DND-41 (cell line): ENCODE results near the gene ARRDC3.

Experiments used
- CTCF ChIP-seq: IDR thresholded peaks from 2 replicates; pipeline ENCODE4 v1.5.1; 2012; ENCODE audit warnings: borderline replicate concordance, low read length, moderate library complexity, mild to moderate bottlenecking; ENCODE audit not compliant: poor library complexity, severe bottlenecking; ENCODE audit errors: extremely low read depth
- EZH2 ChIP-seq: IDR thresholded peaks from 3 replicates; pipeline ENCODE4 v1.6.1; 2012; ENCODE audit warnings: borderline replicate concordance, low read depth, mild to moderate bottlenecking, moderate library complexity, low read length, inconsistent platforms; ENCODE audit not compliant: severe bottlenecking

DNA sequence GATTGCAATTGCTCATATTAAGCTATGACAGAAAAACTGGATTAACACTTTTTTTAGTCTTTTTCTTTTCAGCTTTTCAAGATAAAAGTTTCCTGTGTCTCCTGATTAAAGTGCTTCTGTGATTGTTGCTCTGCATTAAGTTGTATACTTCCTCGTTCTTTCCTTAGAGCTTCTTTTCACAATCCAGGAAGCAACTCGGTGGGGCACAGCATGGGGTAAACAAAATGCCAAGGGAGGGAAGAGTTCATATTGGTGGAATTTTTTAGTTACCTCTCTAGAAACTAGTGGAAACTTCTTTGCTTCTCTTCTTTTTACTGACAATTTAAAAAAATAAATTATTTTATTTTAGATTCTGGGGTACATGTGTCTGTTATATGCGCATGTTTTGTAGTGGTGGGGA is 37.8 kb upstream of the ARRDC3 start:
- TF ChIP-seq CTCF (no peak), EZH2 (no peak)
